ENCODE measurements around the gene TTC28. TPM values are rescaled to one million over a fixed set of nuclear protein-coding genes. Genes with fewer than 3 reads are reported as not detected.
"Not testable (repeated sequence)": the region's sequence is repeated elsewhere in the genome, so short reads cannot be mapped to it uniquely, and the experiment has no call there.

The TTC28 gene
- polyA plus RNA-seq, 1 donor from 2014 or later: 14.8 TPM

DNA sequence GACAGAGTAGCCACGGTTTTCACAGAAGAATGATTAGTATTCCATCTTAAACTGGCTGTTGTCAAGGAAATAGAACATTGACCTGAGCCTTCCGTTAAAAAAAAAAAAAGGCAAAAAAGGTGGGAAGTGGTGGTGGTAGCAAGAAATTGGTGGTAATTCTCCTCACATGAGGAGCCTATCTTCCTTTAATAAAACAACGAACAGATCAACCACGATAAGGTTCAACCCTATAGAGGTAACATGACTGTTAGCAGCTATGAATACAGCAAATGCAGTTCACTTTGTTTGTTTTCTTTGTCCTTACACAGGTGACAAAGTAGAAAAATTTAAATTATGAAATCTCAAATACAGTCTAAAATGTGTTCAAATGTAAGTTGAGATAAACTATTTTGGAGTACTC lies 181.6 kb downstream of the TTC28 start:
- no peak for TF ChIP-seq SMC3 (conservative IDR thresholded peaks at IDR 0.05; ENCODE audit: poor library complexity)
- TF ChIP-seq, protein P1, sequence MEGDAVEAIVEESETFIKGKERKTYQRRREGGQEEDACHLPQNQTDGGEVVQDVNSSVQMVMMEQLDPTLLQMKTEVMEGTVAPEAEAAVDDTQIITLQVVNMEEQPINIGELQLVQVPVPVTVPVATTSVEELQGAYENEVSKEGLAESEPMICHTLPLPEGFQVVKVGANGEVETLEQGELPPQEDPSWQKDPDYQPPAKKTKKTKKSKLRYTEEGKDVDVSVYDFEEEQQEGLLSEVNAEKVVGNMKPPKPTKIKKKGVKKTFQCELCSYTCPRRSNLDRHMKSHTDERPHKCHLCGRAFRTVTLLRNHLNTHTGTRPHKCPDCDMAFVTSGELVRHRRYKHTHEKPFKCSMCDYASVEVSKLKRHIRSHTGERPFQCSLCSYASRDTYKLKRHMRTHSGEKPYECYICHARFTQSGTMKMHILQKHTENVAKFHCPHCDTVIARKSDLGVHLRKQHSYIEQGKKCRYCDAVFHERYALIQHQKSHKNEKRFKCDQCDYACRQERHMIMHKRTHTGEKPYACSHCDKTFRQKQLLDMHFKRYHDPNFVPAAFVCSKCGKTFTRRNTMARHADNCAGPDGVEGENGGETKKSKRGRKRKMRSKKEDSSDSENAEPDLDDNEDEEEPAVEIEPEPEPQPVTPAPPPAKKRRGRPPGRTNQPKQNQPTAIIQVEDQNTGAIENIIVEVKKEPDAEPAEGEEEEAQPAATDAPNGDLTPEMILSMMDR (IDR thresholded peaks at IDR 0.05; ENCODE audit: poor library complexity, severe bottlenecking): no peak
- TF ChIP-seq, protein P2, sequence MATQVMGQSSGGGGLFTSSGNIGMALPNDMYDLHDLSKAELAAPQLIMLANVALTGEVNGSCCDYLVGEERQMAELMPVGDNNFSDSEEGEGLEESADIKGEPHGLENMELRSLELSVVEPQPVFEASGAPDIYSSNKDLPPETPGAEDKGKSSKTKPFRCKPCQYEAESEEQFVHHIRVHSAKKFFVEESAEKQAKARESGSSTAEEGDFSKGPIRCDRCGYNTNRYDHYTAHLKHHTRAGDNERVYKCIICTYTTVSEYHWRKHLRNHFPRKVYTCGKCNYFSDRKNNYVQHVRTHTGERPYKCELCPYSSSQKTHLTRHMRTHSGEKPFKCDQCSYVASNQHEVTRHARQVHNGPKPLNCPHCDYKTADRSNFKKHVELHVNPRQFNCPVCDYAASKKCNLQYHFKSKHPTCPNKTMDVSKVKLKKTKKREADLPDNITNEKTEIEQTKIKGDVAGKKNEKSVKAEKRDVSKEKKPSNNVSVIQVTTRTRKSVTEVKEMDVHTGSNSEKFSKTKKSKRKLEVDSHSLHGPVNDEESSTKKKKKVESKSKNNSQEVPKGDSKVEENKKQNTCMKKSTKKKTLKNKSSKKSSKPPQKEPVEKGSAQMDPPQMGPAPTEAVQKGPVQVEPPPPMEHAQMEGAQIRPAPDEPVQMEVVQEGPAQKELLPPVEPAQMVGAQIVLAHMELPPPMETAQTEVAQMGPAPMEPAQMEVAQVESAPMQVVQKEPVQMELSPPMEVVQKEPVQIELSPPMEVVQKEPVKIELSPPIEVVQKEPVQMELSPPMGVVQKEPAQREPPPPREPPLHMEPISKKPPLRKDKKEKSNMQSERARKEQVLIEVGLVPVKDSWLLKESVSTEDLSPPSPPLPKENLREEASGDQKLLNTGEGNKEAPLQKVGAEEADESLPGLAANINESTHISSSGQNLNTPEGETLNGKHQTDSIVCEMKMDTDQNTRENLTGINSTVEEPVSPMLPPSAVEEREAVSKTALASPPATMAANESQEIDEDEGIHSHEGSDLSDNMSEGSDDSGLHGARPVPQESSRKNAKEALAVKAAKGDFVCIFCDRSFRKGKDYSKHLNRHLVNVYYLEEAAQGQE (IDR thresholded peaks at IDR 0.05; ENCODE audit: borderline replicate concordance): no peak
- no peak for TF ChIP-seq POLR2AphosphoS5 (IDR thresholded peaks at IDR 0.05)
- no peak for TF ChIP-seq EZH2 (IDR thresholded peaks at IDR 0.05; ENCODE audit: borderline replicate concordance, insufficient read depth, low read length, poor library complexity, severe bottlenecking)
- no peak for TF ChIP-seq TAF1 (IDR thresholded peaks at IDR 0.05; ENCODE audit: low read depth)
- TF ChIP-seq MXI1 (conservative IDR thresholded peaks at IDR 0.05; ENCODE audit: poor library complexity, severe bottlenecking): no peak
- TF ChIP-seq EP300 (conservative IDR thresholded peaks at IDR 0.05; ENCODE audit: poor library complexity, severe bottlenecking): no peak
- no peak for TF ChIP-seq RAD21 (conservative IDR thresholded peaks at IDR 0.05)
- Histone ChIP-seq H3K27me3 (ENCODE audit: insufficient read depth, low read depth, low read length) (no peaks in the 10 kb centered on the region), H3F3A (ENCODE audit: insufficient read depth, low read length, poor library complexity, severe bottlenecking) (peaks cover 2% of the 10 kb centered on the region), H3K9ac (ENCODE audit: low read length) (no peak overlapping the region), H2AFZ (ENCODE audit: low read depth, low read length) (no peak overlapping the region), H4K20me1 (ENCODE audit: insufficient read depth) (no peaks in the 10 kb centered on the region), H3K36me3 (ENCODE audit: insufficient read depth, low read length) (no peaks in the 10 kb centered on the region), H3K9me2 (ENCODE audit: insufficient read depth, low read length) (no peaks in the 10 kb centered on the region), H3K79me2 (replicated peaks; ENCODE audit: insufficient read depth, low read length) (no peaks in the 10 kb centered on the region), H3K27ac (ENCODE audit: low read length) (no peak overlapping the region), H3K4me2 (ENCODE audit: low read length) (no peak overlapping the region), H3K4me3 (ENCODE audit: low read length) (no peak overlapping the region), H3K9me3 (ENCODE audit: low read length) (no peaks in the 10 kb centered on the region)

DNA sequence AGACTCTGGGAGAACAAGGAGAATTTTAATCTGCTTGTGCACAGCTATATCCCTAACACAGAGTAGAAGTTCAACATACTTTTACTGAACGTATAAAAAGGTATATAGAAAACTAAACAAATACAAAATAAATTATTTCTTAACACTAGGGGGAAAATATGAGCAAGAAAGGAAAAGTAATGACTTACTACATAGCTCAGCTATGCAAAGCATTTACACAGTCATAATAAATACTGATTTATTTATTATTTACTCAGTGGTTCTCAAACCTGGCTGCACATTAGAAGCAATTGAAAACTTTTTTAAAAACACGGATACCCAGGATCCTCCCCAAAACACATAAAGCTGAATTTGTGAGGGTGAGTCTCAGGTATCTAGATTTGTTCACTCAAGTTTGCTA lies 182.5 kb downstream of the TTC28 start:
- Histone ChIP-seq H4K20me1 (ENCODE audit: insufficient read depth) (no peaks in the 10 kb centered on the region), H3K9me2 (ENCODE audit: insufficient read depth, low read length) (no peaks in the 10 kb centered on the region), H3K4me3 (ENCODE audit: low read length) (no peak overlapping the region), H3K27ac (ENCODE audit: low read length) (no peak overlapping the region), H2AFZ (ENCODE audit: low read depth, low read length) (no peak overlapping the region), H3K9me3 (ENCODE audit: low read length) (no peaks in the 10 kb centered on the region), H3K4me2 (ENCODE audit: low read length) (no peak overlapping the region), H3K79me2 (replicated peaks; ENCODE audit: insufficient read depth, low read length) (no peaks in the 10 kb centered on the region), H3F3A (ENCODE audit: insufficient read depth, low read length, poor library complexity, severe bottlenecking) (no peaks in the 10 kb centered on the region), H3K27me3 (ENCODE audit: insufficient read depth, low read depth, low read length) (no peaks in the 10 kb centered on the region), H3K9ac (ENCODE audit: low read length) (no peak overlapping the region), H3K36me3 (ENCODE audit: insufficient read depth, low read length) (no peaks in the 10 kb centered on the region)
- no peak for TF ChIP-seq SMC3 (conservative IDR thresholded peaks at IDR 0.05; ENCODE audit: poor library complexity)
- no peak for TF ChIP-seq TAF1 (IDR thresholded peaks at IDR 0.05; ENCODE audit: low read depth)
- TF ChIP-seq, protein P1 (IDR thresholded peaks at IDR 0.05; ENCODE audit: poor library complexity, severe bottlenecking): no peak
- no peak for TF ChIP-seq EZH2 (IDR thresholded peaks at IDR 0.05; ENCODE audit: borderline replicate concordance, insufficient read depth, low read length, poor library complexity, severe bottlenecking)
- no peak for TF ChIP-seq RAD21 (conservative IDR thresholded peaks at IDR 0.05)
- TF ChIP-seq, protein P2 (IDR thresholded peaks at IDR 0.05; ENCODE audit: borderline replicate concordance): no peak

DNA sequence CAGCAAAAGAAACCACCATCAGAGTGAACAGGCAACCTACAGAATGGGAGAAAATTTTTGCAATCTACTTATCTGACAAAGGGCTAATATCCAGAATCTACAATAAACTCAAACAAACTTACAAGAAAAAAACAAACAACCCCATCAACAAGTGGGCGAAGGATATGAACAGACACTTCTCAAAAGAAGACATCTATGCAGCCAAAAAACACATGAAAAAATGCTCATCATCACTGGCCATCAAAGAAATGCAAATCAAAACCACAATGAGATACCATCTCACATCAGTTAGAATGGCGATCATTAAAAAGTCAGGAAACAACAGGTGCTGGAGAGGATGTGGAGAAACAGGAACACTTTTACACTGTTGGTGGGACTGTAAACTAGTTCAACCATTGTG lies 188.4 kb downstream of the TTC28 start:
- not testable (repeated sequence) for H3K27ac ChIP-seq (ENCODE audit: low read length); H3F3A ChIP-seq (ENCODE audit: insufficient read depth, low read length, poor library complexity, severe bottlenecking); H3K9me3 ChIP-seq (ENCODE audit: low read length); H2AFZ ChIP-seq (ENCODE audit: low read depth, low read length); H3K9ac ChIP-seq (ENCODE audit: low read length); H3K4me3 ChIP-seq (ENCODE audit: low read length); H3K27me3 ChIP-seq (ENCODE audit: insufficient read depth, low read depth, low read length); H3K9me2 ChIP-seq (ENCODE audit: insufficient read depth, low read length); H3K36me3 ChIP-seq (ENCODE audit: insufficient read depth, low read length); H4K20me1 ChIP-seq (ENCODE audit: insufficient read depth); H3K4me2 ChIP-seq (ENCODE audit: low read length); H3K79me2 ChIP-seq (replicated peaks; ENCODE audit: insufficient read depth, low read length)

All from neural cell (in vitro differentiated cells).